GM12878 (cell line): ENCODE results near the gene SEC11A. TPM values are rescaled to one million over a fixed set of nuclear protein-coding genes. Genes with fewer than 3 reads are reported as not detected.

Experiments
- CEBPB ChIP-seq, 2 experiments: fragments of 150-350 bp in 1 of 2; IDR thresholded peaks; 2 replicates each; pipeline ENCODE4 v1.6.1; 2012 to 2014; ENCODE audit warnings: low read depth in 2 of 2, low read length in 2 of 2, borderline replicate concordance in 1 of 2, inconsistent platforms in 1 of 2
- ETV6 ChIP-seq, 2 experiments: fragments of 450-650 bp in 1 of 2; IDR thresholded peaks in 1 of 2; conservative IDR thresholded peaks in 1 of 2; 2 replicates each; pipeline ENCODE4 v1.6.1; 2014; ENCODE audit warnings: antibody characterized with exemption in 1 of 2, borderline replicate concordance in 1 of 2, low read depth in 1 of 2, mild to moderate bottlenecking in 1 of 2, moderate library complexity in 1 of 2
- JUND ChIP-seq: IDR thresholded peaks from 2 replicates; pipeline ENCODE4 v1.6.1; 2012; ENCODE audit warnings: low read depth, mild to moderate bottlenecking, low read length, improper control_type of control experiment, moderate library complexity
- MEF2B ChIP-seq: fragments of 450-650 bp; IDR thresholded peaks from 2 replicates; pipeline ENCODE4 v1.6.1; 2018; ENCODE audit warnings: mild to moderate bottlenecking, moderate library complexity; ENCODE audit not compliant: partially characterized antibody, poor library complexity, severe bottlenecking
- NFIC ChIP-seq: IDR thresholded peaks from 2 replicates; pipeline ENCODE4 v1.6.1; 2012; ENCODE audit warnings: low read depth, mild to moderate bottlenecking, inconsistent platforms, low read length, moderate library complexity
- NRF1 ChIP-seq: conservative IDR thresholded peaks from 2 replicates; pipeline ENCODE4 v1.6.1; 2011; ENCODE audit warnings: mild to moderate bottlenecking, low read depth, low read length, improper control_type of control experiment
- PAX8 ChIP-seq: fragments of 450-650 bp; IDR thresholded peaks from 2 replicates; pipeline ENCODE4 v1.6.1; 2017; ENCODE audit warnings: mild to moderate bottlenecking, moderate library complexity
- POLR2A ChIP-seq: IDR thresholded peaks from 2 replicates; pipeline ENCODE4 v1.6.1; 2011; ENCODE audit warnings: low read depth, mild to moderate bottlenecking, low read length
- POLR2AphosphoS2 ChIP-seq: IDR thresholded peaks from 2 replicates; pipeline ENCODE4 v1.6.1; 2011; ENCODE audit warnings: low read depth, mild to moderate bottlenecking, low read length, improper control_type of control experiment, moderate library complexity
- RAD21 ChIP-seq: IDR thresholded peaks from 2 replicates; pipeline ENCODE4 v1.6.1; 2011; ENCODE audit warnings: mild to moderate bottlenecking, low read depth, low read length, moderate library complexity; ENCODE audit not compliant: insufficient read depth
- STAT1 ChIP-seq: fragments of 450-650 bp; conservative IDR thresholded peaks from 2 replicates; pipeline ENCODE4 v1.6.1; 2014; ENCODE audit warnings: antibody characterized with exemption, mild to moderate bottlenecking
- STAT3 ChIP-seq: IDR thresholded peaks from 2 replicates; pipeline ENCODE4 v1.6.1; 2011; ENCODE audit warnings: low read depth, low read length, improper control_type of control experiment
- TBL1XR1 ChIP-seq: IDR thresholded peaks from 2 replicates; pipeline ENCODE4 v1.6.1; 2012; ENCODE audit warnings: low read depth, low read length, improper control_type of control experiment
- TCF12 ChIP-seq: IDR thresholded peaks from 2 replicates; pipeline ENCODE4 v1.6.1; 2011; ENCODE audit warnings: low read depth, mild to moderate bottlenecking, low read length
- polyA plus RNA-seq, 11 experiments: library from polyadenylated mRNA; depleted of rRNA in 4 of 11; unstranded in 6 of 11; stranded (reverse) in 5 of 11; fragments of >200 nt; fragmentation: Nextera tagmentation in 4 of 11; fragmentation: Illumina TruSeq in 1 of 11; extraction: Ambion mirVana in 4 of 11; extraction: Trizol in 1 of 11; gene quantifications; 1 replicate in 1 of 11; 2 replicates in 10 of 11; pipeline versions ENCODE4 v1.2.1 to v1.2.3, GENCODE V29; 2011 to 2016; ENCODE audit warnings: inconsistent platforms in 2 of 11, missing spikeins in 2 of 11, low read depth in 1 of 11
- total RNA-seq, 4 experiments: library from RNA; depleted of rRNA in 3 of 4; stranded (reverse); fragments of >200 nt in 3 of 4; fragmentation: Illumina TruSeq in 1 of 4; extraction: Trizol in 1 of 4; gene quantifications; 2 replicates each; pipeline versions ENCODE4 v1.2.1 to v1.2.3, GENCODE V29; 2013 to 2021
- TF ChIP-seq, protein P1 (sequence below): fragments of 450-650 bp; IDR thresholded peaks from 2 replicates; pipeline ENCODE4 v1.6.1; 2016; ENCODE audit warnings: mild to moderate bottlenecking
- TF ChIP-seq, protein P2 (sequence below): fragments of 450-650 bp; formaldehyde crosslinking; IDR thresholded peaks from 2 replicates; pipeline ENCODE4 v1.5.0; 2022; ENCODE audit warnings: mild to moderate bottlenecking, missing genetic modification characterization
- TF ChIP-seq, protein P3 (sequence below): IDR thresholded peaks from 2 replicates; pipeline ENCODE4 v1.6.1; 2012; ENCODE audit warnings: improper control_type of control experiment, low read depth, low read length; ENCODE audit not compliant: insufficient replicate concordance
- TF ChIP-seq, protein P4 (sequence below): fragments of 450-650 bp; IDR thresholded peaks from 2 replicates; pipeline ENCODE4 v1.6.1; 2014; ENCODE audit warnings: mild to moderate bottlenecking
- TF ChIP-seq, protein P5 (sequence below): IDR thresholded peaks from 2 replicates; pipeline ENCODE4 v1.6.1; 2011; ENCODE audit warnings: low read depth, mild to moderate bottlenecking, low read length, moderate library complexity, borderline replicate concordance; ENCODE audit errors: extremely low read depth

Gene SEC11A
- total and polyA plus RNA-seq, 10 of the 15 experiments (the other 5 are each of a cell fraction or from before 2014, with no cell fraction given) = 99.2 to 159 (median 143) TPM

DNA sequence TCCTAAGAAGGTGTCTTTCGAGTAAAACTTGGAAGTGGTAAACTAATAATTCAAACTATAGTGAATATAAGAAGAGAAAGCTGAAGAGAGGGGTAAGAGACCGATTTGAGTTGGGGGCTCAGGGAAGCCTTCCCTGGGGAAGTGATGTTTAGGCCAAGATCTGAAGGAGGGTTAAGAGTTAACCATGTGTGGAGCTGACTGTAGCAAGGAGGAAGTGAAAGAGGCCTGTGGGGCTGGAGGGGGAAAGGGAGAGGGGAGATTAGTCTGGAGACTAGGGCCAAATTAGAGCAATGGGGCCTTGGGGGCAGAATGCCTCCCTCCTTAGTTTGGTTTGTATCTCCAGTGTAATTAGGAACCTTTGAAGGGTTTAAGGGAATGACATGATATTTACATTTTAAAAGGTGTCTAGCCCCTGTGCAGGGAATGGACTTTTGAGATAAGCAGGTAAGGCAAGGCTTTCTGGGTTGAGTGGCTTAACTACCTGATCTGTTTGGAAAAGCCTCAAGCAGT is 34.7 kb upstream of the SEC11A start (continued):
- TF ChIP-seq RAD21 = no peak
- TF ChIP-seq POLR2AphosphoS2 = no peak
- no peak for TF ChIP-seq POLR2A
- no peak for TF ChIP-seq CEBPB (IDR thresholded peaks at IDR 0.05; ENCODE audit: borderline replicate concordance in 1 of 2, low read depth in 2 of 2, low read length in 2 of 2)
- TF ChIP-seq TCF12 = no peak
- TF ChIP-seq STAT3 = no peak
- TF ChIP-seq MEF2B = peak; percentile 62
- TF ChIP-seq, protein P1, sequence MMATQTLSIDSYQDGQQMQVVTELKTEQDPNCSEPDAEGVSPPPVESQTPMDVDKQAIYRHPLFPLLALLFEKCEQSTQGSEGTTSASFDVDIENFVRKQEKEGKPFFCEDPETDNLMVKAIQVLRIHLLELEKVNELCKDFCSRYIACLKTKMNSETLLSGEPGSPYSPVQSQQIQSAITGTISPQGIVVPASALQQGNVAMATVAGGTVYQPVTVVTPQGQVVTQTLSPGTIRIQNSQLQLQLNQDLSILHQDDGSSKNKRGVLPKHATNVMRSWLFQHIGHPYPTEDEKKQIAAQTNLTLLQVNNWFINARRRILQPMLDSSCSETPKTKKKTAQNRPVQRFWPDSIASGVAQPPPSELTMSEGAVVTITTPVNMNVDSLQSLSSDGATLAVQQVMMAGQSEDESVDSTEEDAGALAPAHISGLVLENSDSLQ = no peak
- TF ChIP-seq, protein P2, sequence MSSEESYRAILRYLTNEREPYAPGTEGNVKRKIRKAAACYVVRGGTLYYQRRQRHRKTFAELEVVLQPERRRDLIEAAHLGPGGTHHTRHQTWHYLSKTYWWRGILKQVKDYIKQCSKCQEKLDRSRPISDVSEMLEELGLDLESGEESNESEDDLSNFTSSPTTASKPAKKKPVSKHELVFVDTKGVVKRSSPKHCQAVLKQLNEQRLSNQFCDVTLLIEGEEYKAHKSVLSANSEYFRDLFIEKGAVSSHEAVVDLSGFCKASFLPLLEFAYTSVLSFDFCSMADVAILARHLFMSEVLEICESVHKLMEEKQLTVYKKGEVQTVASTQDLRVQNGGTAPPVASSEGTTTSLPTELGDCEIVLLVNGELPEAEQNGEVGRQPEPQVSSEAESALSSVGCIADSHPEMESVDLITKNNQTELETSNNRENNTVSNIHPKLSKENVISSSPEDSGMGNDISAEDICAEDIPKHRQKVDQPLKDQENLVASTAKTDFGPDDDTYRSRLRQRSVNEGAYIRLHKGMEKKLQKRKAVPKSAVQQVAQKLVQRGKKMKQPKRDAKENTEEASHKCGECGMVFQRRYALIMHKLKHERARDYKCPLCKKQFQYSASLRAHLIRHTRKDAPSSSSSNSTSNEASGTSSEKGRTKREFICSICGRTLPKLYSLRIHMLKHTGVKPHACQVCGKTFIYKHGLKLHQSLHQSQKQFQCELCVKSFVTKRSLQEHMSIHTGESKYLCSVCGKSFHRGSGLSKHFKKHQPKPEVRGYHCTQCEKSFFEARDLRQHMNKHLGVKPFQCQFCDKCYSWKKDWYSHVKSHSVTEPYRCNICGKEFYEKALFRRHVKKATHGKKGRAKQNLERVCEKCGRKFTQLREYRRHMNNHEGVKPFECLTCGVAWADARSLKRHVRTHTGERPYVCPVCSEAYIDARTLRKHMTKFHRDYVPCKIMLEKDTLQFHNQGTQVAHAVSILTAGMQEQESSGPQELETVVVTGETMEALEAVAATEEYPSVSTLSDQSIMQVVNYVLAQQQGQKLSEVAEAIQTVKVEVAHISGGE (CRISPR knock-in tag) = no peak
- TF ChIP-seq, protein P3, sequence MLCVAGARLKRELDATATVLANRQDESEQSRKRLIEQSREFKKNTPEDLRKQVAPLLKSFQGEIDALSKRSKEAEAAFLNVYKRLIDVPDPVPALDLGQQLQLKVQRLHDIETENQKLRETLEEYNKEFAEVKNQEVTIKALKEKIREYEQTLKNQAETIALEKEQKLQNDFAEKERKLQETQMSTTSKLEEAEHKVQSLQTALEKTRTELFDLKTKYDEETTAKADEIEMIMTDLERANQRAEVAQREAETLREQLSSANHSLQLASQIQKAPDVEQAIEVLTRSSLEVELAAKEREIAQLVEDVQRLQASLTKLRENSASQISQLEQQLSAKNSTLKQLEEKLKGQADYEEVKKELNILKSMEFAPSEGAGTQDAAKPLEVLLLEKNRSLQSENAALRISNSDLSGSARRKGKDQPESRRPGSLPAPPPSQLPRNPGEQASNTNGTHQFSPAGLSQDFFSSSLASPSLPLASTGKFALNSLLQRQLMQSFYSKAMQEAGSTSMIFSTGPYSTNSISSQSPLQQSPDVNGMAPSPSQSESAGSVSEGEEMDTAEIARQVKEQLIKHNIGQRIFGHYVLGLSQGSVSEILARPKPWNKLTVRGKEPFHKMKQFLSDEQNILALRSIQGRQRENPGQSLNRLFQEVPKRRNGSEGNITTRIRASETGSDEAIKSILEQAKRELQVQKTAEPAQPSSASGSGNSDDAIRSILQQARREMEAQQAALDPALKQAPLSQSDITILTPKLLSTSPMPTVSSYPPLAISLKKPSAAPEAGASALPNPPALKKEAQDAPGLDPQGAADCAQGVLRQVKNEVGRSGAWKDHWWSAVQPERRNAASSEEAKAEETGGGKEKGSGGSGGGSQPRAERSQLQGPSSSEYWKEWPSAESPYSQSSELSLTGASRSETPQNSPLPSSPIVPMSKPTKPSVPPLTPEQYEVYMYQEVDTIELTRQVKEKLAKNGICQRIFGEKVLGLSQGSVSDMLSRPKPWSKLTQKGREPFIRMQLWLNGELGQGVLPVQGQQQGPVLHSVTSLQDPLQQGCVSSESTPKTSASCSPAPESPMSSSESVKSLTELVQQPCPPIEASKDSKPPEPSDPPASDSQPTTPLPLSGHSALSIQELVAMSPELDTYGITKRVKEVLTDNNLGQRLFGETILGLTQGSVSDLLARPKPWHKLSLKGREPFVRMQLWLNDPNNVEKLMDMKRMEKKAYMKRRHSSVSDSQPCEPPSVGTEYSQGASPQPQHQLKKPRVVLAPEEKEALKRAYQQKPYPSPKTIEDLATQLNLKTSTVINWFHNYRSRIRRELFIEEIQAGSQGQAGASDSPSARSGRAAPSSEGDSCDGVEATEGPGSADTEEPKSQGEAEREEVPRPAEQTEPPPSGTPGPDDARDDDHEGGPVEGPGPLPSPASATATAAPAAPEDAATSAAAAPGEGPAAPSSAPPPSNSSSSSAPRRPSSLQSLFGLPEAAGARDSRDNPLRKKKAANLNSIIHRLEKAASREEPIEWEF = no peak
- TF ChIP-seq STAT1 = no peak
- TF ChIP-seq NFIC = peak; percentile 59; the same call in 1 of the 2 replicates
- no peak for TF ChIP-seq NRF1
- TF ChIP-seq ETV6 (conservative IDR thresholded peaks at IDR 0.05 in 1 of 2, IDR thresholded peaks at IDR 0.05 in 1 of 2; ENCODE audit: borderline replicate concordance in 1 of 2, low read depth in 1 of 2) = peak in 1 of 2 experiments; percentile 46; a peak in 1 of 4 replicates
- TF ChIP-seq TBL1XR1 = 0 out of 2 replicates have a peak, but pooled peaks have one; percentile 26
- TF ChIP-seq, protein P4, sequence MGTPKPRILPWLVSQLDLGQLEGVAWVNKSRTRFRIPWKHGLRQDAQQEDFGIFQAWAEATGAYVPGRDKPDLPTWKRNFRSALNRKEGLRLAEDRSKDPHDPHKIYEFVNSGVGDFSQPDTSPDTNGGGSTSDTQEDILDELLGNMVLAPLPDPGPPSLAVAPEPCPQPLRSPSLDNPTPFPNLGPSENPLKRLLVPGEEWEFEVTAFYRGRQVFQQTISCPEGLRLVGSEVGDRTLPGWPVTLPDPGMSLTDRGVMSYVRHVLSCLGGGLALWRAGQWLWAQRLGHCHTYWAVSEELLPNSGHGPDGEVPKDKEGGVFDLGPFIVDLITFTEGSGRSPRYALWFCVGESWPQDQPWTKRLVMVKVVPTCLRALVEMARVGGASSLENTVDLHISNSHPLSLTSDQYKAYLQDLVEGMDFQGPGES = no peak
- TF ChIP-seq PAX8 = no peak
- TF ChIP-seq, protein P5, sequence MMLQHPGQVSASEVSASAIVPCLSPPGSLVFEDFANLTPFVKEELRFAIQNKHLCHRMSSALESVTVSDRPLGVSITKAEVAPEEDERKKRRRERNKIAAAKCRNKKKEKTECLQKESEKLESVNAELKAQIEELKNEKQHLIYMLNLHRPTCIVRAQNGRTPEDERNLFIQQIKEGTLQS = no peak
- TF ChIP-seq JUND = no peak
